OCI-M1 (cell line): ENCODE measurements around the gene HSD17B4.
"Not testable (repeated sequence)": the region's sequence is repeated elsewhere in the genome, so short reads cannot be mapped to it uniquely, and the experiment has no call there.

Experiments used
- DNase-seq: peaks from one replicate; lab custom pipeline; 2025; lab: John Stamatoyannopoulos, UW

The HSD17B4 gene

DNA sequence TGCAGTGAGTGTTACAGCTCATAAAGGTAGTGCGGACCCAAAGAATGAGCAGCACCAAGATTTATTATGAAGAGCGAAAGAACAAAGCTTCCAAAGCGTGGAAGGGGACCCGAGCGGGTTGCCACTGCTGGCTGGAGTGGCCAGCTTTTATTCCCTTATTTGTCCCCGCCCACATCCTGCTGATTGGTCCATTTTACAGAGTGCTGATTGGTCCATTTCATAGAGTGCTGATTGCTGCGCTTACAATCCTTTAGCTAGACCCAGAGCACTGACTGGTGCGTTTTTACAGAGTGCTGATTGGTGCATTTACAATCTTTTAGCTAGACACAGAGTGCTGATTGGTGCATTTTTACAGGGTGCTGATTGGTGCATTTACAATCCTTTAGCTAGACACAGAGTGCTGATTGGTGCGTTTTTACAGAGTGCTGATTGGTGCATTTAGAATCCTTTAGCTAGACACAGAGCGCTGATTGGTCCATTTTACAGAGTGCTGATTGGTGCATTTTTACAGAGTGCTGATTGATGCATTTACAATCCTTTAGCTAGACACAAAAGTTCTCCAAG is 19.5 kb upstream of the HSD17B4 start:
- DNase-seq: not testable (repeated sequence)

DNA sequence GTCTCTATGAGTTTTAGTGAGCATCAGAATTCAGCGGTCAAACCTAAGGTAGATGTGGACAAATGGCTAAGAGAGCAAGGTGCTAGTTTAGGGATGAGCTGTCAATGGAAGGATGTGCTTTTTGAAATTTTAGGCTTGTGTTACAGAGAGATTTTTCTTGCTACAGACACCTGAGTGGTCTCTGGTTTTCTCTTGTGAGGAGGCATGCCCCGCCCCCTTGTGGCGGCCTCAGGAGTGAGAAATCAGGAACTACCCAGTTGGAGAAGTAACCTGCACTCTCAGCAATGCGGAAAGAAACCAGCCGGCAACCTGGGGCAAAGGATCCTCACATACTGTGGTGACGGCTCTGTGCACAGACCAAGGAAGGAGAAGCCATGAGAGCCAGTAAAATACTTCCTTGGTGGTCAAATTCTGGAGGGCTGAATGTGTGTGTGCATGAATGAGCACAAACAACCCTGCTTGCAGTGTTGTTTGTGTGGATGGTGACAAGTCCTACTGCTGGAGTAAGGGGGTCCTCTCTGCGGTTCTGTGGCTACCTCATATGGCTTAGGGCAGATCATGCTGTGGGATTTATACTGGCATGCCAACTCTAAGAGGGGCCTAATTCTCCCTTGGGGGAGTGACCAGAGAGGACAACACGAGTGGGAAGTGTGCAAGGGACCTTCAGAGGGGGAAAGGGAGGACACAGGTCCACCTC is 16.7 kb upstream of the HSD17B4 start:
- peak; percentile 48 for DNase-seq

DNA sequence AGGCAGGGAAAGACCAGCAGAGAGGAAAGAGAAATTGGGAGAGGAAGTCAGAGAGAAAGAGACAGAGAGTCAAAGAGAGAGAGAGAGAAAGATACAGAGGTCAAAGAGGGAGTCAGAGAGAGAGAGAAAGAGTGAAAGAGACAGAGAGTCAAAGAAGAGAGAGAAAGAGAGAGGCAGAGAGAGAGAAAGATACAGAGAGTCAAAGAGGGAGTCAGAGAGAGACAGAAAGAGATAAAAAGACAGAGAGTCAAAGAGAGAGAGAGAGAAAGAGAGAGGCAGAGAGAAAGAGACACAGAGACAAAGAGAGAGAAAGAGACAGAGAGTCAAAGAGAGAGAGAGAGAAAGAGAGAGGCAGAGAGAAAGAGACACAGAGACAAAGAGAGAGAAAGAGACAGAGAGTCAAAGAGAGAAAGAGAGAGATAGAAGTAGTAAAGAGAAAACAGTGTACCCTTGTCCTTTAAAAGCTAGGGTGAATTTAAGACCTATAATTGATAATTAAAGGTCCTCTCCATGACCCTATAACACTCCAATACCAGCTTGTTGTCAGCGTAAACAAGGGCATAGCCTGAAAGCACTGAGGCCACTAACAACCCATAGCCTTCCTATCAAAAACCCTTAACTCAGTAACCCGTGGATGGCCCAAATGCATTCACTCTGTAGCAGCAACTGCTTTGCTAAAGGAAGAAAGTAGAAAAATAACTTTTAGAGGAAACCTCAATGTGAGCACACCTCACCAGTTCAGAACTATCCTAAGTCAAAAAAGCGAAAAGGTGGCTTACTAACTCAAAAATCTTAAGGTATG is 14.3 kb upstream of the HSD17B4 start:
- peak; percentile 39 for DNase-seq

DNA sequence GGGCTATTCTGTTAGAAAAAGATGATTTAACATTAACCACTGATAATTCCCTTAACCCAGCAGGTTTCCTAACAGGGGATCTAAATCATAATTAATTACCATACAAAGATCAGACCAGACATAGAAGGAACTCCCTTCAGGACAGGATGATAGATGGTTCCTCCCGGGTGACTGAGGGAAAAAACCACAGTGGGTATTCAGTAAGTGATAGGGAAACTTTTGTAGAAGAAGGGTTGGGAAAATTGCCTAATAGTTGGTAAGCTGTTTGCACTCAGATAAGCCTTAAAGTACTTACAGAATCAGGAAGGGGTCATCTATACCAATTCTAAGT is 13.7 kb upstream of the HSD17B4 start:
- DNase-seq: peak; percentile 79

DNA sequence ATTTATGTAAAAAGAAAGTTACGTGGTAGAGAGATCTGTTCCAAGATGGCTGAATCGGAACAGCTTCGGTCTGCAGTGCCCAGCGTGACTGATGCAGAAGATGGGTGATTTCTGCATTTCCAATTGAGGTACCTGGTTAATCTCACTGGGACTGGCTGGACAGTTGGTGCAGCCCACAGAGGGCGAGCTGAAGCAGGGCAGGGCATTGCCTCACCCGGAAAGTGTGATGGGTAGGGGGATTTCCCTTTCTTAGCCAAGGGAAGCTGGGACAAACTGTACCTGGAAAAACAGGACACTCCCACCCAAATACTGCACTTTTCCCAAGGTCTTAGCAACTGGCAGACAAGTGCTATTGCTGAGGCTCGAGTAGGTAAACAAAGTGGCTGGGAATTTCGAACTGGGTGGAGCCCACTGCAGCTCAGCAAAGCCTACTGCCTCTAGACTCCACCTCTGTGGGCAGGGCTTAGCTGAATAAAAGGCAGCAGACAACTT is 13.1 kb upstream of the HSD17B4 start:
- DNase-seq: peak; percentile 53

DNA sequence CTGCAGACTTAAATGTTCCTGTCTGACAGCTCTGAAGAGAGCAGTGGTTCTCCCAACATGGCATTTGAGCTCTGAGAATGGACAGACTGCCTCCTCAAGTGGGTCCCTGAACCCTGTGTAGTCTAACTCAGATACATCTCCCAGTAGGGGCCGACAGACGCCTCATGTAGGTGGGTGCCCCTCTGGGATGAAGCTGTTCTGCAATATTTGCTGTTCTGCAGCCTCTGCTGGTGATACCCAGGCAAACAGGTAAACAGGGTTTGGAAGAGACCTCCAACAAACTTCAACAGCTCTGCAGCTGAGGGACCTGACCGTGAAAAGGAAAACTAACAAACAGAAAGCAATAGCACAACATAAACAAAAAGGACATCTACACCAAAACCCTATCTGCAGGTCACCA is 12.7 kb upstream of the HSD17B4 start:
- not testable (repeated sequence) for DNase-seq

DNA sequence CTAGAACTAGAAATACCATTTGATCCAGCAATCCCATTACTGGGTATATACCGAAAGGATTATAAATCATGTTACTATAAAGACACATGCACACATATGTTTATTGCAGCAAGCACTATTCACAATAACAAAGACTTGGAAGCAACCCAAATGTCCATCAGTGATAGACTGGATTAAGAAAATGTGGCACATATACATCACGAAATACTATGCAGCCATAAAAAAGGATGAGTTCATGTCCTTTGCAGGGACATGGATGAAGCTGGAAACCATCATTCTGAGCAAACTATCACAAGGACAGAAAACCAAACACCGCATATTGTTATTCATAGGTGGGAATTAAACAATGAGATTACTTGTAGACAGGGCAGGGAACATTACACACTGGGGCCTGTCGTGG is 7.7 kb upstream of the HSD17B4 start:
- not testable (repeated sequence) for DNase-seq

DNA sequence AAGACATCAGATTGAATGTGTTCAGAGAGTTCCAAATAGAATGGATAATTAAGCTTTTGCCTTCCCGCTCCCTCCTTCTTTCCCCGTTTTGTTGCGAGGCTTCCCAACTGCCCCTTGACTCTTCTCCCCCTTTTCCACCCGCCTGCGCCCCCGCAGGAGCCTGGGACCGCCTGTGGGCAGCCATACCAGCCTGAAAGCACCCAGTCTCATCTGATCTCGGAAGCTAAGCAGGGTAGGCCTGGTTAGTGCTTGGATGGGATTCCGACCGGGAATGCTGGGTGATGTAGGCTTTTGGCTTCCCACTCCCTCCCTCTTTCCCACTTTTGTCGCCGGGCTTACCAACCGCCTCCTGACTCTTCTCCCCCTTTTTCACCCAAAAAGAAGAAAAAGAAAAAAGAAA is 6.8 kb upstream of the HSD17B4 start:
- no peak for DNase-seq

DNA sequence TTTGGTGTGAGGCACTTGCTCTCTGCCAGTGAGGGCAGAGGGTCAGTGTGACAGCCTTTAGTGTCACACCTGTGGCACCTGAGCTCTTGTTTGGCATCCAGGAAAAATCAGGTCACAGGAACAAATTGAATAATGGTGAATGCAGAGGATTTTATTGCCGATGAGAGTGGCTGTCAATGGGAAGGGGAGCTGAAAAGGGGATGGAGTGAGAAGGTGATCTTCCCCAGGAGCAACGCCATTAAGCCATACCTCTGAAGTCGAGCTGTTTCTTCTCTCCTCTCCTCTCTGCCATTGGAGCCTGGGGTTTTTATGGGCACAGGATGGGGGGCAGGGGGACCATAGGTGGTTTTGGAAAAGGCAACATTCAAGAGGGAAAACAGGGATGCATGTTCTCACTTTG is 2.4 kb upstream of the HSD17B4 start:
- DNase-seq: no peak

DNA sequence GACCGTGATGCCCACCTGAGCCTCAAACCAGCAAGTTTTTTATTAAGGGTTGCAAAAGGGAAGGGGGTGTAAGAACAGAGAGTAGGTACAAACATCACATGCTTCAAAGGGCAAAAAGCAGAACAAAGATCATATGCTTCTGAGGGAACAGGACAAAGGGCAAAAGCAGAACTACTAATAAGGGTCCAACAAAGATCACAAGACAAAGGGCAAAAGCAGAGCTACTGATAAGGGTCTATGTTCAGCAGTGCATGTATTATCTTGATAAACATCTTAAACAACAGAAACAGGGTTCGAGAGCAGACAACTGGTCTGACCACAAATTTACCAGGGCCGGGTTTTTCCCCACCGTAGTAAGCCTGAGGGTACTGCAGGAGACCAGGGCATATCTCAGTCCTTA is 1.7 kb upstream of the HSD17B4 start:
- DNase-seq: peak; percentile 10

DNA sequence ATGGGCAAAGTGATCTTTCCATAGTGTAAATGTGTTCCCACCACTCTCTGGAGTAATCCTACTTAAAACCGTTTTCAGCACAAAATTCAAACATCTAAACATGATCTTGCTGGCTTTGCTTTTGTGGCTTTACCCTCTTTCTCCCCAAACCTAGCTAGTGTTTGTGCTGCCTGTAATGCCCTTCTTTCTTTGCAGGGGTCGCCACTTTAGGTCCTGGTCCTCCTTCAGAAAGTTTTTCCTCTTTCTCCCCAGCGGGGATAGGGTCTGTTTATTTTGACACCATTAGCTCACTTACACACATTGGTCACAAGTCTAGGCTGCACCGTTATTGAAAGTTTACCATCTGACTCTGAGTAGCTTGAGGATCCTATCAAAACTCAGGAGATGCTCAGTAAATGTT is 736 bp upstream of the HSD17B4 start:
- DNase-seq: no peak

DNA sequence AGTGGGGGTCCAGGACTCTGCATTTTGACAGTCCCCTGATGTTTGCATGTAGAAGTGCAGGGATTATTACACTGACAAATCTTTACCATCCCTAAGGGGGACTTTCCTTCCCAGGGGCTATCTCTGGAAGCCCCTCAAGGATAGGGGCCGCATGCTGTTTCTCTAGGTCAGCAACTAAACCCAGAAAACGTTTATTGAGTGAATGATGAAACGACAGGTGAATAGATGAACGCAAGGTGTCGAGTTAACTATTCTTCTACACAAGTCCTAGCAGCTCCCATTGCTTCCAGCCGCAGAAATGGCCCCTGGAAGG is 281 bp upstream of the HSD17B4 start:
- DNase-seq: no peak

DNA sequence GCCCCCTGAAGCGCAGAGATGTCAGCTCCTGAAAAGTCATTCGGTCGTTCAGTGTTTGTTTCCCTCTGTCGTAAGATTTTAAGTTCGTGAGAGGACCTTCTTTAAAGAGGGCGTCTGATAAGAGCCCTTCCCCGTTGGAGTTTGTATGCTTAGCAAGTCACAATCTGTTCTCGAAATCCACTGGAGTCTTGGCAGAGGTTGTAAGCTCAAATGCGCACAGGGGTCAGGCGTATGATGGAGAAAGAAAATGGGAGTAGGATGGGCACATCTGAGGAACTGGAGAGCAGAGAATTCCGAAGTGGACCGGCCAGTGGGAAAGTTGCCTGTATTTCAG is 710 bp downstream of the HSD17B4 start:
- peak; percentile 20 for DNase-seq

DNA sequence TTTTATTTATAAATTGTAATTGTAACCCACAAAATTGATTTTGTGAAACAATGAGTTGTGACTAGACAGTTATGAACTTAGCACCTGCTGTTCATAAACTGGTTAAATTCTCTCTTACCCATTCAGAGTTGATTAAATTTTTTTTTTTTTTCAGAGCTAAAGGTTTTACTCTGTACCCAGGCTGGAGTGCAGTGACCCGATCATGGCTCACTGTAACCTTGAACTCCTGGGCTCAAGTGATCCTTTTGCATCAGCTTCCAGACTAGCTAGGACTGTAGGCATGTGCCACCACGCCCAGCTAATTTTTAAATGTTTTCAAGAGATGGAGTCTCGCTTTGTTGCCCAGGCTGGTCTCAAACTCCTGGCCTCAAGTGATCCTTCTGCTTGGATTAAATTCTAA is 1.9 kb downstream of the HSD17B4 start:
- no peak for DNase-seq

DNA sequence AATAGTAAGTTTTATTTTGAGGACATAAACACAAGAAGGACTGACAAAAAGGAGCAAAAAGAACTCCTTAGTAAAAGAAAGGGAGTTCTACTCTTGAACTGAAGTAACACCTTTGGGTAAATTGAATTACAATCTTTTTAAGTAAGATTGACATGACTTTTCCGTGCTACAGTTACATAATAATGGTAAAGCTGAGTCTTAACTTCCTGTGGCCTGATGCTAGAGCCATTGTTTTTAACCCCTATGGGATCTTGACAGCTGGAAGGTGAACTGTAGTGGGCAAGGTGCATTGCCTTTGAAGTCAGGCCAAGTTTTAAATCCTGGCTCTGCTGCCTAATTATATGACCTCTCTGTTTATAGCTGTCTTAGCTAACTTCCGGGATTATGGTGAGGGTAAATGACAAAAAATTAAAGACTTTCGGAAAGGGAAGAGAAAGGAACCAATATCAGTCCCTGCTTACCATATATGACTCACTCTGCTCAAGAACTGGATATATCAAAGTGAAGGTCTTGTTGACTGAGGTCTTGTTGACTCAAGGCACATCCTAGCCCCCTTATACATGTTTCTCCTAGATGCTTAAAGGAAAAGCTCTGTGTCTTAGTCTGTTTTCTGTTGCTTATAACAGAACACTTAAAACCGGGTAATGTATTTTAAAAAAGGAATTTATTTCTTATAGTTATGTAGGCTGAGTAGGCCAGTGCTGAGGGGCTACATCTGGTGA is 6.8 kb downstream of the HSD17B4 start:
- DNase-seq: no peak

DNA sequence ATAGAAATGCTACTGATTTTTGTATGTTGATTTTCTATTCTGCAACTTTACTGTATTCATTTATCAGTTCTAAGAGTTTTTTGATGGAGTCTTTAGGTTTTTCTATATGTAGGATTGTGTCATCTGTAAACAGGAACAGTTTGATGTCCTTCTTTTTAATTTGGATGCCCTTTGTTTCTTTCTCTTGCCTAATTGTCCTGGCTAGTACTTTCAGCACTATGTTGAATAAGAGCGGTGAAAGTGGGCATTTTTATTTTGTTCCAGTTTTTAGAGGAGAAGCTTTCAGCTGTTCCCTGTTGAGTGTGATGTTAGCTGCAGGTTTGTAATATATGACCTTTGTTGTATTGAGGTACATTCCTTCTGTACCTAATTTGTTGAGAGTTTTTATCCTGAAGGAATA is 13.3 kb downstream of the HSD17B4 start:
- no peak for DNase-seq

DNA sequence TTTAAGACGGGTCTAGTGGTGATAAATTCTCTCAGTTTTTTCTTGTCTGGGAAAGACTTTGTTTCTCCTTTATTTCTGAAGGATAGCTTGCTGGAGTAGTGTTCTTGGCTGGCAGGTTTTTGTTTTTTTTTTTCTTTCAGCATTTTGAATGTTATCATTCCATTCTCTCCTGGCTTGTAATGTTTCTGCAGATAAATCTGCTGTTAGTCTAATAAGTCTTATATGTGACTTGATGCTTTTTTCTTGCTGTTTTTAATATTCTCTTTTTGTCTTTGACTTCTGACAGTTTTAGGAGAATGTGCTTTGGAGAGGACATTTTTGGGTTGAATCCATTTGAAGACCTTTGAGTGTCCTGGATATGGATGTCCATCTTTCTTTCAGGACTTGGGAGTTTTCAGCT is 16.0 kb downstream of the HSD17B4 start:
- no peak for DNase-seq

DNA sequence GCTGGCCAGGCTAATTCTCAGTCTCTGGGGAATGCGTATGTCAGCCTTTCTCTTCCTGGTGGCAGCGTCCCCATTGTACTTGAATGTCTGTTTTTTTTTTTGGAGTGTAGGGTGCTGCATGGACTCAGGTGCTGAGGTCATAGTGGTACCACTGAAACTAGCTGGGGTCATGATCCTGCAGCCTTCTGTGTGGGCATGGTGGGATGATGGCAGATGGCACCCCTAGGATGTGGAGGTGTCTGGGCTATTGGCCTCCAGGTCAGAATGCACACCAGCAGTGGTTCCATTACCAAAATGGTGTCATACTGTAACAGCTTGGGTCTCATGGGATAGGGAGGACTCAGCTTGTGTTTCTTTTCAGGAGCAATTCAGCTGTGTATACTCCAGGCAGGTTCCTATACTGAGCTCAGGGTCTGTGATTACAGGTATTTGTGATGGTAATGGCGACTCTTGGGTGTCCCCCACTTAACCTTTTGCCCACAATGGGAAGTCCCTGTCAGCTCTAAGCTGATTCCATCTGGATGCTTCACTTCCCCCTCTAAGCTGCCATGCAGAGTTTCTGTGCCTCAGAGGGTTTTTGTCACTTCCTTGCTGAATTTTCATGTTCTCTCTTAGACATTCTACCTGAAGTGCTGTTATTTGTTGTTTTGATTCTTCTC is 17.9 kb downstream of the HSD17B4 start:
- no peak for DNase-seq

DNA sequence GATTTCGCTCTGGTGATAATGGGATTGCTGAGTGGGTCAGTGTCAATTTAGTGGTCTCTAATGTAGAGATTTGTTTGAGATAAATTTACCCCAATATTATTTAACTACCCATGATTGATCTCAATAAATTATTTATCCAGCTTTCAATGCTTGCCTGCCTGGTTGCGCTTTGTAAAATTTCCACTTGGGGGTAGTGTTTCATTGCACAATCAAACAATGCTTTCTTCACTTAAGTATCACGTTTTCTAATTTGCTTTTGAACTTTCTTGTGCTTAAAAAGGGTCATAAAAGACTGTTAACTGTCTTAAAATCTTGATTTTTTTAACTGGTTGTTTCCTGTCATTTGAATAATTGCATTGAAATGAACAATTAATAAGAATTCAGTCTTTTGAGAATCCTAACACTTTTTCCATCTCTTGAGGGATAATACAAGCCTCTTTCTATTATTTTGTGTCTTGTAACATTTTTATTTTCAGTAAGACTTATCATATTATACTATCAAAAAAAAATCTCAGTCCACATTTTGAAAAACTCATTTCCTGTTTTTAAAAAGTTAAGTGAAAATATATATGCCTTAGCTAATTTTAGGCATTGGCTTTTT is 18.7 kb downstream of the HSD17B4 start:
- DNase-seq: peak; percentile 33

DNA sequence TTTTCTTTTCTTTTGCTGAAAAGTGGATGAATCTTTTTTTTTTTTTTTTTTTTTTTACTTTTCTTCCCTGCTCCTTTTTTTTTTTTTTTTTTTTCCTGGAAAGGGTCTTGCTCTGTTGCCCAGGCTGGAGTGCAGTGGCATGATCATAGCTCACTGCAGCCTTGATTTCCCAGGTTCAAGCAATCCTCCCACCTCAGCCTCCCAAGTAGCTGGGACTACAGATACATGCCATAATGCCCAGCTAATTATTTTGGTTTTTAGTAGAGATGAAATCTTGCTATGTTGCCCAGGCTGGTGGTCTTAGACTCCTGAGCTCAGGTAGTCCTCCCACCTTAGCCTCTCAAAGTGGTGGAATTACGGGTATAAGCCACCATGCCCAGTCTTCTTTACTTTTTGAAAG is 20.9 kb downstream of the HSD17B4 start:
- no peak for DNase-seq

DNA sequence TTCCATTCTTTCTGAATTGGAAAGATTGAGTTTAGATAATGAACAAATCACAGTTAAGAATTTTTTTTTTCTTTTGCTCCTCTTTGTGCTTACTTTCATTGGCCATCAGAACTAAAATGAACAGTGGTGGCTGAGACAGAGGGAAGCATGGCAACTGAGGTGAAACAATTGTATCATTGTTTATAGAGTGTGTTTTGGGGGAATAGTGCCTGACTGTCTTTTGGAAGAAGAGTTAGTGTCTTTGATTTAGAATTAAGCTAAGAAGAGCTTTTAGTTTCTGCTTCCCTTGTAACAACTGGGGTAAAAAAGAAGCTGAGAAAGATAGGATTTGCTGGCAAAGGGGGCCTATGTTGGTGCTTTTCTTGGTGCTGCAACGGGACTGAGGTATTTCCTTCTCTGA is 24.0 kb downstream of the HSD17B4 start:
- DNase-seq: no peak

DNA sequence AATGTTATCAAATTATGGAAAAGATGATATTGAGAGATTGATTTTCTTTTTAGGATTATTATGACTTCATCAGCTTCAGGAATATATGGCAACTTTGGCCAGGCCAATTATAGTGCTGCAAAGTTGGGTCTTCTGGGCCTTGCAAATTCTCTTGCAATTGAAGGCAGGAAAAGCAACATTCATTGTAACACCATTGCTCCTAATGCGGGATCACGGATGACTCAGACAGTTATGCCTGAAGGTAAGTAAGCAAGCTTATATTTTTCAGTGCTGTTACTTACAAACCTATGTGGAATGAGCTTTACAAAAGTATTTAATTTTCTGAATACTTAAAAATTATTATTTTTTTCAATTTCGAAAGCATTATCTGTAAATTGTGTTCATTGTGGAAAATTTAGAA is 26.5 kb downstream of the HSD17B4 start:
- DNase-seq: no peak
